Esophagus squamous epithelium (tissue), 5 donors: Measurements from ENCODE around the gene HIPK3. TPM values are rescaled to one million over a fixed set of nuclear protein-coding genes. Genes with fewer than 3 reads are reported as not detected.

Source experiments
- DNase-seq: peaks from one replicate; lab custom pipeline; 2025; lab: John Stamatoyannopoulos, UW
- H3K27ac ChIP-seq, 4 donors: fragments of 200-600 bp; sonication (generic); one replicate each; pipeline ENCODE4 v1.5.1; 2016 to 2019; ENCODE audit warnings: mild to moderate bottlenecking in 1 of 4
- H3K27me3 ChIP-seq, 4 donors: fragments of 200-600 bp; sonication (generic); 1 replicate in 3 of 4; 2 replicates in 1 of 4; pipeline versions ENCODE4 v1.5.1 to v1.6.0; 2017 to 2021; ENCODE audit warnings: antibody characterized with exemption in 1 of 4
- H3K36me3 ChIP-seq, 3 donors: fragments of 200-600 bp; sonication (generic); one replicate each; pipeline ENCODE4 v1.5.1; 2016 to 2019
- H3K4me1 ChIP-seq, 3 donors: fragments of 200-600 bp; sonication (generic); one replicate each; pipeline ENCODE4 v1.5.1; 2017 to 2019
- H3K4me3 ChIP-seq, 4 donors: fragments of 200-600 bp; sonication (generic); 1 replicate in 3 of 4; 2 replicates in 1 of 4; pipeline ENCODE4 v1.5.1; 2016 to 2019; ENCODE audit warnings: mild to moderate bottlenecking in 2 of 4, moderate library complexity in 1 of 4
- H3K9me3 ChIP-seq, 3 donors: fragments of 200-600 bp; sonication (generic); one replicate each; pipeline ENCODE4 v1.5.1; 2016 to 2019
- POLR2A ChIP-seq, 4 donors: fragments of 450-650 bp; IDR thresholded peaks; one replicate each; pipeline ENCODE4 v1.6.1; 2017; ENCODE audit warnings: antibody characterized with exemption in 4 of 4, mild to moderate bottlenecking in 4 of 4, moderate library complexity in 3 of 4
- WGBS, 2 donors: methylation state at CpG; one replicate each; pipeline ENCODE4 v1.1.5; 2018; 5-methylcytosine and 5-hydroxymethylcytosine counted together
- intact Hi-C: fragments of 100-400 bp; cut with DNase I; formaldehyde crosslinking; loops from one replicate; pipeline ENCODE4 v1.15.0; 2022
- total RNA-seq, 4 donors: library from RNA; depleted of rRNA; stranded (reverse); fragments of >200 nt; gene quantifications; one replicate each; pipeline ENCODE4 v1.1.0, GENCODE V29; 2016
- TF ChIP-seq, protein P1 (sequence below), 6 experiments: fragments of 450-650 bp in 4 of 6; fragments of 200-600 bp in 2 of 6; sonication (generic) in 2 of 6; IDR thresholded peaks; one replicate each; pipeline ENCODE4 v1.5.1; 2016 to 2019; ENCODE audit warnings: antibody characterized with exemption in 6 of 6, mild to moderate bottlenecking in 4 of 6, moderate library complexity in 4 of 6
- donor health status: DM: yes; HTN: yes; CAD: no.

Gene HIPK3
- total RNA-seq, 4 donors from 2014 or later, result 43.8 to 169 (median 68.9) TPM

DNA sequence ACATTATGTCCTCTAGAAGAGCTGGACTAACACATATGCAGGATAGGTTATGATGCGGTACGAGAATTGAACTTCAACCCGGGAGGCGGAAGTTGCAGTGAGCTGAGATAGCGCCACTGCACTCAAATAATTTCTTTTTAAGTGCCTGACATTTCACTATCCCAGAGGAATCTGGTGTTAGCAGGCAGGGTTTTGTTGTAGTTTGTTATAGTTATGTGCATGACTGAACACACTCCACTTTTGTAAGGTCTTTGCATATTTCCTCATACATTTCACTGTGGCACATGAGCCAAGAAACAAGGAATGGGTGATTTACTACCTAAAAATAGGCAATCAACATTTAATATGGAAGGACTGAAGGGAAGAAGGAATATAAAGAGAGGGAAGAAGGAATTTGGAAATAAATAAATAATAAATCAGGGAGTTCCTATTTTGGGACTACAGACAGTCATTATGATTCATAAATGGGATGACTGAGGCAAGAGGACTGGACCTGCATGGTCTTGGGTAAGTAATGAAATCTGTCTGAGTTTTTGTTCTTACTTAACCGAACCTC, 8.7 kb upstream of the HIPK3 start:
- TF ChIP-seq, protein P1, sequence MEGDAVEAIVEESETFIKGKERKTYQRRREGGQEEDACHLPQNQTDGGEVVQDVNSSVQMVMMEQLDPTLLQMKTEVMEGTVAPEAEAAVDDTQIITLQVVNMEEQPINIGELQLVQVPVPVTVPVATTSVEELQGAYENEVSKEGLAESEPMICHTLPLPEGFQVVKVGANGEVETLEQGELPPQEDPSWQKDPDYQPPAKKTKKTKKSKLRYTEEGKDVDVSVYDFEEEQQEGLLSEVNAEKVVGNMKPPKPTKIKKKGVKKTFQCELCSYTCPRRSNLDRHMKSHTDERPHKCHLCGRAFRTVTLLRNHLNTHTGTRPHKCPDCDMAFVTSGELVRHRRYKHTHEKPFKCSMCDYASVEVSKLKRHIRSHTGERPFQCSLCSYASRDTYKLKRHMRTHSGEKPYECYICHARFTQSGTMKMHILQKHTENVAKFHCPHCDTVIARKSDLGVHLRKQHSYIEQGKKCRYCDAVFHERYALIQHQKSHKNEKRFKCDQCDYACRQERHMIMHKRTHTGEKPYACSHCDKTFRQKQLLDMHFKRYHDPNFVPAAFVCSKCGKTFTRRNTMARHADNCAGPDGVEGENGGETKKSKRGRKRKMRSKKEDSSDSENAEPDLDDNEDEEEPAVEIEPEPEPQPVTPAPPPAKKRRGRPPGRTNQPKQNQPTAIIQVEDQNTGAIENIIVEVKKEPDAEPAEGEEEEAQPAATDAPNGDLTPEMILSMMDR (IDR thresholded peaks at IDR 0.05), result no peak
- no peak for TF ChIP-seq POLR2A (IDR thresholded peaks at IDR 0.05)
- peak overlapping the region in 2 of 4 donors; percentile 29 to 58 for H3K27ac ChIP-seq
- WGBS, 2 donors, result 69 to 80% methylated on average over 4 to 6 of the region's 6 CpGs

DNA sequence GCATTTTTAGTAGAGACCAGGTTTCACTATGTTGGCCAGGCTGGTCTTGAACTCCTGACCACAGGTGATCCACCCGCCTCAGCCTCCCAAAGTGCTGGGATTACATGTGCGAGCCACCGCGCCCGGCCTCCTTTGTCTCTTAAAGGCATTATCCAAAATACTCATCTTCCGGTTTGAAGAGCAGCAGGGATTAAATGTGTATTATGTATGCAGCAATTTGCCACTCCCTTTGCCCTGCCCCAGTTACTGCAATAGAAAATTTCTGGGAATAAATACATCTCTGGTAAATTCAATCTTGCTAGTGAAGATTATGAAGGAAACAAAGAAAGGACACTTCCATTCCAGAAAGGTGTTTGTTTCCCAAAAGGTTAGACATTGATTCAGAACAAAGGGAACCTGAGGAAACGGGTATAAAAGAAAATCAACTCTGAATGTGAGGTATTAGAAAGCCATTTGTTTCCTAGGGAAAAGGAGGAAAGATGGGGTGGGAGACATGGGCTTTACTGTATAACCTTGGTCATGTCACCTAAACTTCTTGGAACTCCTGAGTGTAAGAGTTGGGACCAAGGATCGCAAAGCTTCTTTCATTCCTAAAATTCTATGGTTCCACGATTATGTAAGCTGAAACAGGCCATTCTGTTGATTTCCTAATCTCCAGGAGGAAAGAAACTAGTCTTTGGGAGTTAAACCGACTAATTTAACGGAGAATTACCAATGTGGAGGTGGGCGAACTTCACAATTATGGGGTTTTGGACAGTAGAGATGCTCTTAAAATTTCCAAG, 959 bp upstream of the HIPK3 start:
- DNase-seq, result no peak
- intact Hi-C loops, result no loop called here
- WGBS, 2 donors, result 22 to 42% methylated on average over 11 to 12 of the region's 12 CpGs

More for the DNA sequence above, 8.7 kb upstream of the HIPK3 start:
- H3K4me1 ChIP-seq, result no peaks in the 10 kb centered on the region
- H3K36me3 ChIP-seq, result no peaks in the 10 kb centered on the region
- H3K4me3 ChIP-seq, result no peak overlapping the region
- DNase-seq, result no peak
- no peaks in the 10 kb centered on the region for H3K27me3 ChIP-seq
- intact Hi-C loops, result no loop called here
- H3K9me3 ChIP-seq, result no peaks in the 10 kb centered on the region

DNA sequence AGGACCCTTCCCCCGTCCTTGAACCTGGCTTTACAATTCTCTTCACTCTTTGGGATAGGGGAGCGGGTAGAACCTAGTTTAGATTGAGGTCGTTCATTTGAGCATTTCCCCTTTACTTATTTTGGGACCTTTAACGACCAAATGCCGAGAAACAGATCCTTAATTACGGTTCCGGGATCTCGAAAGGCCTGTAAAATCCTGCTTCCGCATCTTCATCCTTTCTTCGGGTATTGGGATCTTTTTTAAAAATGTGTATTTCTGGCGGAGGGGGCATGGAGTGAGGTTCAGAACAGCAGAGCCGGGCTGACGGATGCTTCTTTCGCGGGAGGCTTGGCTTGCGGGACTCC, 395 bp upstream of the HIPK3 start:
- WGBS, 2 donors, result 1 to 2% methylated on average over 9 to 14 of the region's 16 CpGs
- TF ChIP-seq, protein P1 (IDR thresholded peaks at IDR 0.05), result no peak
- TF ChIP-seq POLR2A (IDR thresholded peaks at IDR 0.05), result no peak
- DNase-seq, result no peak
- H3K27ac ChIP-seq, result peak overlapping the region; percentile 98 to 100 (median 100)
- peak overlapping the region; percentile 82 to 95 (median 86) for H3K4me3 ChIP-seq
- H3K9me3 ChIP-seq, result no peaks in the 10 kb centered on the region
- H3K27me3 ChIP-seq, result no peaks in the 10 kb centered on the region
- H3K4me1 ChIP-seq, result peaks cover 0 to 43% (median 9%) of the 10 kb centered on the region in 3 donors
- intact Hi-C loops, result no loop called here
- no peaks in the 10 kb centered on the region for H3K36me3 ChIP-seq

More for the DNA sequence above, 959 bp upstream of the HIPK3 start:
- TF ChIP-seq, protein P1 (IDR thresholded peaks at IDR 0.05), result no peak
- TF ChIP-seq POLR2A (IDR thresholded peaks at IDR 0.05), result no peak
- Histone ChIP-seq H3K9me3 (no peaks in the 10 kb centered on the region), H3K4me1 (peaks cover 0 to 37% (median 9%) of the 10 kb centered on the region in 3 donors), H3K4me3 (peak overlapping the region; percentile 82 to 95 (median 86)), H3K27me3 (no peaks in the 10 kb centered on the region), H3K27ac (peak overlapping the region; percentile 98 to 100 (median 100)), H3K36me3 (no peaks in the 10 kb centered on the region)

DNA sequence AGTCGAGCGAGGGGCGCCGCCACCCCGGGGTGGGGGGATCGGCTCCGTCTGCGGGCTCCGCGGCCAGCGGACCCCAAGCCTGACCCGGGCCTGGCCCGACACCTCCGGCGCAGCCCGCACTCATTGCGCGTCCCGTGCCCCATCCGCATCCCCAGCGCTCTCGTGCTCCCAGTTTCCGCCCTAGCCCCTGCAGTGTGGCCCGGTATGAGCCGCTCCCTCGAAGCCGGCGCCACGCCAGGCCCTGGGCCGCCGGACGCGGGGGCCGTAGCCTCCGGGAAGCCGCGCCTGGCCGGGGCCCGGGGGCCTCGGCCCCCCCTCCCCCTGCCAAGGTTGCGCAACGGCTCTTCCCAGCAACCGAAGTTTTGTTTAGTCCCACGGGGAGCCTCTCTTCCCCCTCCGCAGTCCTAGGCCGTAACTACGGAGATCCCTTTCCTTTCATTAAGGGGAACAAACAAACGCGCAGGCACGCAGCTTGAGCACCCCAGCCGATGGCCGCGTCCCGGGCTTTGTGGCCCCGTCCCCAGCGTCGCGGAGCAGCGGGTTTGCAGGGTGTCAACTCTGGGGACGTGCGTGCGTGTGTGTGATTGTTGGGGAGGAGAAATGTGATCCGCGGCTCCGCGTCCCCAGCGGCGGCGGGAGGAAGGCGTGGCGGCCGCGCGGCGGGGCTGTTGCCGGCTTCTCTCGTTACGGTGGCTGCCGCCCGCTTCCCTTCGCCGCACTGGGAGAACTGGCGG, 883 bp downstream of the HIPK3 start:
- H3K9me3 ChIP-seq, result no peaks in the 10 kb centered on the region
- WGBS, 2 donors, result 0 to 1% methylated on average over 14 to 19 of the region's 83 CpGs
- intact Hi-C loops, result no loop called here
- H3K27me3 ChIP-seq, result no peaks in the 10 kb centered on the region
- peak overlapping the region; percentile 98 to 100 (median 100) for H3K27ac ChIP-seq
- peak overlapping the region; percentile 82 to 95 (median 86) for H3K4me3 ChIP-seq
- H3K36me3 ChIP-seq, result no peaks in the 10 kb centered on the region
- H3K4me1 ChIP-seq, result peaks cover 3 to 56% (median 12%) of the 10 kb centered on the region in 3 donors
- DNase-seq, result peak; percentile 19
- TF ChIP-seq, protein P1 (IDR thresholded peaks at IDR 0.05), result peak in 4 of 6 experiments; percentile 14 to 45 (median 43)
- TF ChIP-seq POLR2A (IDR thresholded peaks at IDR 0.05), result peak in 2 of 4 donors; percentile 83 to 84
